DMS114 treated with DMSO at 0.1 percent for 48 hours (cell line): ENCODE data around the gene THAP9.

Experiments
- DNase-seq: peaks from one replicate; lab custom pipeline; 2025; ENCODE audit not compliant: unreplicated experiment; lab: John Stamatoyannopoulos, UW

The THAP9 gene

DNA sequence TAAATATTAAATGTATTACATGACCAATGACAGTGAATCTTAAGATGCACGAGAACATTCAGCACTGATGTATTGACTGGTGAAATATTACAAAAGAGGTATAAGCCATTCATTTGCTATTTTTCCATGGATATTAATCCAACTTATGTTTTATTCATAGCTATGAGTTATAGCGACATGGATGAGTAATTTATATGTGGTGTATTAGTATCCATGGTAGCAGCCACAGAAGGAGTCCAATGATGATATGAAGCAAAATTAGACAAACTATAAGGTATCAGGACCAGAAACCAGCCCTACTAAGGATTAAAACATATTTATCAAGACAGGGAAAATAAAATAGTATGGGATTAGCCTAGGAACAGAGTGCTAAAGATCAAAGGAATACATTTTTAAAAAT lies 50.7 kb downstream of the THAP9 start:
- no peak for DNase-seq

DNA sequence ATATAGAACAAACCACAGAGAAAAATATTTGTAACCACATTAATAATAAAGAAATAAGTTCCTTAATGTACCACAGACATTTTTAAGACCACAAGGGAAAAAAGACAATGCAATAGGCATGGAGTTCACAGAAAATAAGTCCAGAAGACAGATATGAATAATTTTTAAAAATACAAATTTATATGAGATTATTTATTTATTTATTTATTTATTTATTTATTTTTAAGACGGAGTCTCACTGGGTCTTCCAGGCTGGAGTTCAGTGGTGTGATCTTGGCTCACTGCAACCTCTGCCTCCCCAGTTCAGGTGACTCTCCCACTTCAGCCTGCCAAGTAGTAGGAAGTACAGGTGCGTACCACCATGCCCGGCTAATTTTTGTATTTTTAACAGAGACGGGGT lies 53.7 kb downstream of the THAP9 start:
- DNase-seq, result no peak

GRCh38 chr4:82957045-82957444 lies 56.5 kb downstream of the THAP9 start:
- DNase-seq, result no peak

- no peak for DNase-seq
Observed at GRCh38 chr4:82965763-82966162, 65.2 kb downstream of the THAP9 start.

DNA sequence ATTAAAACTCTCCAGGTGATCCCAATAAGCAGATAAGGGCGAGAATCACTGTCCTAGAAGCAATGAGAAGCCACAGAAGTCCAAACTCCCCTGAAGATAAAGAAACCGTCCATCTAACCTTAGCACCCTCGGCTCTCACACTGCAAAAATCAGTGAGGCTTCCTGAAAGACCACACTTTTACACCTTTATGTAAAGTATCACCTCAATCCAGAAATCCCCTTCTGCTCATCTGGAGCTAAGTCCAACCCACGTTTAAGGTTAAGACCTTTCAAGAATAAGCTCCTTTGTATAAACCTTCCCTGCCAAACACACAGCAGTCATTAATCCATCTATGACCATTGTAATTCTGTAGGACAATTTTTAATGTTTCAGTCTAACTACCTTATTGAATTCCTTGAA lies 68.4 kb downstream of the THAP9 start:
- DNase-seq, result no peak

GRCh38 chr4:82969414-82969813 lies 68.9 kb downstream of the THAP9 start:
- DNase-seq, result no peak
